ENCODE results near the gene CCDC107.

Gene CCDC107

DNA sequence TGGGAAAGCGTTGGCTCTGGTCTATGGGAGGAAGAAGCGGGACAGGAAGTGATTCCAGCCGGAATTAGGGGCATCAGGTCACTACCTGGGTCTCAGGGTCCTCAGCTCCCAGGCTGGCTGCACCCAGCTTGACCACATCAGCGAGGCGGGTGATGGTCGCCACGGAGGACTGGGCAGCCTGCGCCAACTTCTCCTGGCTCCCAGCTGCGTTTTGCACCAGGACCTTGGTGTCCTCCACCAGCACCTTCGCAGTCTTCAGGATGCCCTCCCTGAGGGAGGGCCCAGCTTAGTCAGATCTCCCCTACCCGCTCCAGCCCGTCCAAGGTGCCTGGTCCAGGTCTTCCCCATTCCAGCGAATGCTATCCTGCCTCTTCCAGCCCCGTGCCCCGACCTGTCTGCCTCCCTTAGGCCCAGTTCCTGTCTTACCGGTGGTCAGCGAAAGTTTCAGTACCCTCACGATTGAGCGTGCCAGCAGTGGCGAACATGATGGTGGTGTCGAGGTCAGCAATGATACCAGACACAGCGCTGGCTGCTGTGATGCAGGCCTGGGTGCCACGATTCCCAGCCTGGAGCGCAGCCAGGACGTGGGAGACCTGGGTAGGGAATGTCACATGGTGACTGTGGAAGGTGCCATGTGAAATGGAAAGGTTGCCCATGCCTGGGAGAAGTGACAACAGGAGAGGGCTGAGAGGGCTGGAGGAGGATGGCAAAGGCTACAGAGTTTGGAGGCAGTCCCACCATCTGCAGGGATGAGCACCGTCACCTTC, 46.0 kb downstream of the CCDC107 start:
- H3K27ac ChIP-seq (ENCODE audit: low read length, poor library complexity, severe bottlenecking) = no peak overlapping the region
- over 99% methylated on average over 26 of the region's 26 CpGs for WGBS
- no peak overlapping the region for H2BK5ac ChIP-seq (ENCODE audit: low read depth, low read length, poor library complexity, severe bottlenecking)
- no peak overlapping the region for H4K8ac ChIP-seq (ENCODE audit: low read length)
- H3K79me1 ChIP-seq (replicated peaks; ENCODE audit: low read length, poor library complexity, severe bottlenecking) = peaks cover 39% of the 10 kb centered on the region
- no peaks in the 10 kb centered on the region for H3K27me3 ChIP-seq (ENCODE audit: control insufficient read depth in 1 of 2, insufficient read depth in 1 of 2, low read length in 2 of 2)
- H3K4me3 ChIP-seq (ENCODE audit: insufficient read depth in 1 of 2, low read depth in 1 of 2, low read length in 2 of 2) = no peak overlapping the region
- no peak overlapping the region for H3K18ac ChIP-seq (ENCODE audit: low read depth in 1 of 2, low read length in 2 of 2)
- H2BK120ac ChIP-seq (ENCODE audit: low read depth, low read length) = no peak overlapping the region
- H2BK12ac ChIP-seq (ENCODE audit: low read length in 2 of 2) = no peak overlapping the region
- H3K9ac ChIP-seq (ENCODE audit: low read length) = no peak overlapping the region
- no peaks in the 10 kb centered on the region for H3K4me1 ChIP-seq (ENCODE audit: control insufficient read depth, insufficient read depth, low read depth, low read length)
- H2BK15ac ChIP-seq (ENCODE audit: low read depth, poor library complexity, severe bottlenecking) = no peak overlapping the region
- H2AFZ ChIP-seq (ENCODE audit: low read depth, low read length) = no peak overlapping the region
- no peak overlapping the region for H2AK5ac ChIP-seq (ENCODE audit: low read length, severe bottlenecking)
- no peak overlapping the region for H3K14ac ChIP-seq (ENCODE audit: low read length in 2 of 2)
- no peak overlapping the region for H4K91ac ChIP-seq (ENCODE audit: low read length)
- no peak overlapping the region for H3K23ac ChIP-seq (ENCODE audit: low read length in 2 of 2)
- no peak for DNase-seq
- H3K4ac ChIP-seq (ENCODE audit: low read depth in 1 of 2, low read length in 2 of 2) = no peak overlapping the region
- H3K4me2 ChIP-seq (ENCODE audit: low read length, poor library complexity, severe bottlenecking) = no peak overlapping the region
- peaks cover 82 to 98% of the 10 kb centered on the region in 2 experiments for H3K36me3 ChIP-seq (ENCODE audit: control insufficient read depth in 1 of 2, insufficient read depth in 2 of 2, low read depth in 1 of 2, low read length in 2 of 2)
- H3K9me3 ChIP-seq (ENCODE audit: control insufficient read depth, low read length) = no peaks in the 10 kb centered on the region

- Histone ChIP-seq H2AFZ (ENCODE audit: low read depth, low read length) (no peak overlapping the region), H3K27ac (ENCODE audit: low read length, poor library complexity, severe bottlenecking) (no peak overlapping the region), H4K8ac (ENCODE audit: low read length) (no peak overlapping the region), H3K9me3 (ENCODE audit: control insufficient read depth, low read length) (no peaks in the 10 kb centered on the region), H3K4me3 (ENCODE audit: insufficient read depth in 1 of 2, low read depth in 1 of 2, low read length in 2 of 2) (no peak overlapping the region), H4K91ac (ENCODE audit: low read length) (no peak overlapping the region), H2BK5ac (ENCODE audit: low read depth, low read length, poor library complexity, severe bottlenecking) (no peak overlapping the region), H3K18ac (ENCODE audit: low read depth in 1 of 2, low read length in 2 of 2) (no peak overlapping the region), H2BK15ac (ENCODE audit: low read depth, poor library complexity, severe bottlenecking) (no peak overlapping the region), H3K4ac (ENCODE audit: low read depth in 1 of 2, low read length in 2 of 2) (no peak overlapping the region), H3K4me1 (ENCODE audit: control insufficient read depth, insufficient read depth, low read depth, low read length) (no peaks in the 10 kb centered on the region), H2AK5ac (ENCODE audit: low read length, severe bottlenecking) (no peak overlapping the region), H3K27me3 (ENCODE audit: control insufficient read depth in 1 of 2, insufficient read depth in 1 of 2, low read length in 2 of 2) (no peaks in the 10 kb centered on the region), H2BK12ac (ENCODE audit: low read length in 2 of 2) (no peak overlapping the region), H3K4me2 (ENCODE audit: low read length, poor library complexity, severe bottlenecking) (no peak overlapping the region), H2BK120ac (ENCODE audit: low read depth, low read length) (no peak overlapping the region), H3K79me1 (replicated peaks; ENCODE audit: low read length, poor library complexity, severe bottlenecking) (peaks cover 40% of the 10 kb centered on the region), H3K14ac (ENCODE audit: low read length in 2 of 2) (no peak overlapping the region), H3K9ac (ENCODE audit: low read length) (no peak overlapping the region), H3K23ac (ENCODE audit: low read length in 2 of 2) (no peak overlapping the region), H3K36me3 (ENCODE audit: control insufficient read depth in 1 of 2, insufficient read depth in 2 of 2, low read depth in 1 of 2, low read length in 2 of 2) (peaks cover 72 to 94% of the 10 kb centered on the region in 2 experiments)
- DNase-seq = no peak
- WGBS = 96% methylated on average over 8 of the region's 8 CpGs
Observed at GRCh38 chr9:35705372-35705771, 47.3 kb downstream of the CCDC107 start.

- H2BK12ac ChIP-seq (ENCODE audit: low read length in 2 of 2) = no peak overlapping the region
- no peak overlapping the region for H4K8ac ChIP-seq (ENCODE audit: low read length)
- no peak overlapping the region for H2BK120ac ChIP-seq (ENCODE audit: low read depth, low read length)
- H3K79me1 ChIP-seq (replicated peaks; ENCODE audit: low read length, poor library complexity, severe bottlenecking) = peaks cover 45% of the 10 kb centered on the region
- no peak overlapping the region for H3K4me3 ChIP-seq (ENCODE audit: insufficient read depth in 1 of 2, low read depth in 1 of 2, low read length in 2 of 2)
- H2AFZ ChIP-seq (ENCODE audit: low read depth, low read length) = no peak overlapping the region
- no peak overlapping the region for H3K4me2 ChIP-seq (ENCODE audit: low read length, poor library complexity, severe bottlenecking)
- H2AK5ac ChIP-seq (ENCODE audit: low read length, severe bottlenecking) = no peak overlapping the region
- peaks cover 76 to 94% of the 10 kb centered on the region in 2 experiments for H3K36me3 ChIP-seq (ENCODE audit: control insufficient read depth in 1 of 2, insufficient read depth in 2 of 2, low read depth in 1 of 2, low read length in 2 of 2)
- WGBS = 99% methylated on average over 5 of the region's 7 CpGs
- no peak overlapping the region for H3K27ac ChIP-seq (ENCODE audit: low read length, poor library complexity, severe bottlenecking)
- H3K4me1 ChIP-seq (ENCODE audit: control insufficient read depth, insufficient read depth, low read depth, low read length) = no peaks in the 10 kb centered on the region
- no peak overlapping the region for H3K14ac ChIP-seq (ENCODE audit: low read length in 2 of 2)
- peak overlapping the region; percentile 16 for H4K91ac ChIP-seq (ENCODE audit: low read length)
- no peak overlapping the region for H2BK15ac ChIP-seq (ENCODE audit: low read depth, poor library complexity, severe bottlenecking)
- DNase-seq = no peak
- H3K9ac ChIP-seq (ENCODE audit: low read length) = no peak overlapping the region
- no peak overlapping the region for H3K23ac ChIP-seq (ENCODE audit: low read length in 2 of 2)
- no peak overlapping the region for H2BK5ac ChIP-seq (ENCODE audit: low read depth, low read length, poor library complexity, severe bottlenecking)
- H3K18ac ChIP-seq (ENCODE audit: low read depth in 1 of 2, low read length in 2 of 2) = no peak overlapping the region
- no peak overlapping the region for H3K4ac ChIP-seq (ENCODE audit: low read depth in 1 of 2, low read length in 2 of 2)
- H3K27me3 ChIP-seq (ENCODE audit: control insufficient read depth in 1 of 2, insufficient read depth in 1 of 2, low read length in 2 of 2) = no peaks in the 10 kb centered on the region
- no peaks in the 10 kb centered on the region for H3K9me3 ChIP-seq (ENCODE audit: control insufficient read depth, low read length)
Observed at GRCh38 chr9:35705836-35706430, 47.8 kb downstream of the CCDC107 start.

DNA sequence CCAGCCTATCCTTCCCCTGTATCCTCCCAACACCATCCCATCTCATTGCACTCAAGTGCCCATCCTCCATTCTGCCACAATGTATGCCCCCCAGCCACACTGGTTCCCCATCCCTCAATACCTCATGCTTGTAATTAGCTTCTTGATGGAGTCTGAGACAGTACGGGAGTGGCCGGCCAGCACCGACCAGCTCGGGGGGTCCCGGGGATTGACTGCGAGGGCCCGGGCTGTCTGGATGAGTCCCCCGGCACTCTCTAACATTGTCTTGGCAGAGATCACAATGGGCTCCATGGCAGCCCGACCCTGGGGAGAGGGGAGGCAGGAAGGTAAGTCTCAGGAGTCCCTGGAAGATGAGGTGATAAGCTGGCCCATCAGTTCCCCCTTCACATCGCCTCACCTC, 48.9 kb downstream of the CCDC107 start:
- Histone ChIP-seq H2AFZ (ENCODE audit: low read depth, low read length) (no peak overlapping the region), H3K27ac (ENCODE audit: low read length, poor library complexity, severe bottlenecking) (no peak overlapping the region), H4K8ac (ENCODE audit: low read length) (no peak overlapping the region), H3K4me1 (ENCODE audit: control insufficient read depth, insufficient read depth, low read depth, low read length) (no peaks in the 10 kb centered on the region), H3K9ac (ENCODE audit: low read length) (no peak overlapping the region), H2BK12ac (ENCODE audit: low read length in 2 of 2) (no peak overlapping the region), H2BK120ac (ENCODE audit: low read depth, low read length) (no peak overlapping the region), H4K91ac (ENCODE audit: low read length) (no peak overlapping the region), H3K9me3 (ENCODE audit: control insufficient read depth, low read length) (no peaks in the 10 kb centered on the region), H2AK5ac (ENCODE audit: low read length, severe bottlenecking) (no peak overlapping the region), H3K79me1 (replicated peaks; ENCODE audit: low read length, poor library complexity, severe bottlenecking) (peaks cover 54% of the 10 kb centered on the region), H3K23ac (ENCODE audit: low read length in 2 of 2) (no peak overlapping the region), H3K14ac (ENCODE audit: low read length in 2 of 2) (no peak overlapping the region), H3K18ac (ENCODE audit: low read depth in 1 of 2, low read length in 2 of 2) (no peak overlapping the region), H3K4me3 (ENCODE audit: insufficient read depth in 1 of 2, low read depth in 1 of 2, low read length in 2 of 2) (no peak overlapping the region), H3K4ac (ENCODE audit: low read depth in 1 of 2, low read length in 2 of 2) (no peak overlapping the region), H3K36me3 (ENCODE audit: control insufficient read depth in 1 of 2, insufficient read depth in 2 of 2, low read depth in 1 of 2, low read length in 2 of 2) (peaks cover 81 to 94% of the 10 kb centered on the region in 2 experiments), H2BK5ac (ENCODE audit: low read depth, low read length, poor library complexity, severe bottlenecking) (no peak overlapping the region), H3K27me3 (ENCODE audit: control insufficient read depth in 1 of 2, insufficient read depth in 1 of 2, low read length in 2 of 2) (no peaks in the 10 kb centered on the region), H3K4me2 (ENCODE audit: low read length, poor library complexity, severe bottlenecking) (no peak overlapping the region), H2BK15ac (ENCODE audit: low read depth, poor library complexity, severe bottlenecking) (no peak overlapping the region)
- WGBS = 96% methylated on average over 10 of the region's 10 CpGs
- no peak for DNase-seq

All from mesenchymal stem cell (in vitro differentiated cells and primary cell).